IMR-90 (cell line): Measurements from ENCODE around the gene FAM131B. TPM values are rescaled to one million over a fixed set of nuclear protein-coding genes. Genes with fewer than 3 reads are reported as not detected.

Experiments used
- ATAC-seq: fragments of 200-7000 bp; cut with Tn5 transposase; 2 replicates; pipeline ENCODE4 v1.9.1; 2020; ENCODE audit warnings: low read depth, mild to moderate bottlenecking, moderate library complexity
- BruUV-seq: library from RNA; stranded (reverse); fragments of 400-500 nt; replicated peaks from 2 replicates; lab custom pipeline; 2021; lab: Mats Ljungman, UMichigan
- CTCF ChIA-PET: fragments of 300-600 bp; formaldehyde crosslinking; extraction: SDS; loops from one replicate; lab custom pipeline; 2021; ENCODE audit warnings: antibody characterized with exemption; lab: Yijun Ruan, JAX
- POLR2A ChIA-PET: fragments of 300-600 bp; sonication (Branson Sonifier 250); formaldehyde crosslinking; loops from one replicate; lab custom pipeline; 2022; ENCODE audit warnings: antibody characterized with exemption; ENCODE audit not compliant: unreplicated experiment; lab: Charles Lee
- DNase-seq: peaks from one replicate; pipeline ENCODE4 v3.0.0; 2013
- H2AFZ ChIP-seq: replicated peaks from 2 replicates; pipeline ENCODE3; 2013; ENCODE audit warnings: low read length, mild to moderate bottlenecking; ENCODE audit not compliant: poor library complexity
- H2AK5ac ChIP-seq: 2 replicates; pipeline ENCODE4 v1.6.1; 2013; ENCODE audit warnings: low read depth, low read length, inconsistent platforms
- H2AK9ac ChIP-seq: replicated peaks from 2 replicates; pipeline ENCODE3; 2013; ENCODE audit warnings: mild to moderate bottlenecking, low read depth, low read length, moderate library complexity; ENCODE audit not compliant: poor library complexity
- H2BK120ac ChIP-seq: 2 replicates; pipeline ENCODE4 v1.6.1; 2013; ENCODE audit warnings: low read depth, low read length, inconsistent platforms
- H2BK15ac ChIP-seq: 3 replicates; pipeline ENCODE4 v1.6.1; 2013; ENCODE audit warnings: low read depth, low read length, inconsistent platforms
- H2BK20ac ChIP-seq: 2 replicates; pipeline ENCODE4 v1.6.1; 2013; ENCODE audit warnings: low read depth, mild to moderate bottlenecking, inconsistent platforms, low read length, moderate library complexity
- H2BK5ac ChIP-seq: 2 replicates; pipeline ENCODE4 v1.6.1; 2013; ENCODE audit warnings: mild to moderate bottlenecking, low read depth, low read length, inconsistent platforms; ENCODE audit not compliant: poor library complexity, severe bottlenecking
- H3K14ac ChIP-seq: replicated peaks from 2 replicates; pipeline ENCODE4 v1.6.1; 2013; ENCODE audit warnings: low read depth, low read length, inconsistent platforms
- H3K18ac ChIP-seq: 2 replicates; pipeline ENCODE4 v1.6.1; 2013; ENCODE audit warnings: low read depth, low read length, control low read depth
- H3K23ac ChIP-seq: 2 replicates; pipeline ENCODE4 v1.6.1; 2013; ENCODE audit warnings: low read depth, low read length, inconsistent platforms
- H3K27ac ChIP-seq: 2 replicates; pipeline ENCODE4 v1.5.1; 2013; ENCODE audit warnings: mild to moderate bottlenecking, control low read depth, low read length; ENCODE audit not compliant: insufficient read depth
- H3K27me3 ChIP-seq: 2 replicates; pipeline ENCODE4 v1.6.1; 2013; ENCODE audit warnings: low read length; ENCODE audit not compliant: control insufficient read depth, insufficient read depth
- H3K36me3 ChIP-seq: 2 replicates; pipeline ENCODE4 v1.6.1; 2013; ENCODE audit warnings: low read length, mixed read lengths; ENCODE audit not compliant: control insufficient read depth, insufficient read depth
- H3K4ac ChIP-seq: 2 replicates; pipeline ENCODE4 v1.6.1; 2013; ENCODE audit warnings: low read depth, low read length, inconsistent platforms
- H3K4me1 ChIP-seq: 2 replicates; pipeline ENCODE4 v1.6.1; 2013; ENCODE audit warnings: low read length, mixed read lengths; ENCODE audit not compliant: control insufficient read depth, insufficient read depth
- H3K4me2 ChIP-seq: 2 replicates; pipeline ENCODE4 v1.6.1; 2013; ENCODE audit warnings: low read depth, mild to moderate bottlenecking, control low read depth, low read length, moderate library complexity
- H3K4me3 ChIP-seq: 2 replicates; pipeline ENCODE4 v1.5.1; 2013; ENCODE audit warnings: low read depth, mild to moderate bottlenecking, control low read depth, low read length, moderate library complexity; ENCODE audit not compliant: insufficient read depth
- H3K56ac ChIP-seq: 2 replicates; pipeline ENCODE4 v1.6.1; 2013; ENCODE audit warnings: low read length, inconsistent platforms; ENCODE audit not compliant: insufficient read depth; ENCODE audit errors: extremely low read depth
- H3K79me1 ChIP-seq, 2 experiments: 2 replicates each; pipeline ENCODE4 v1.6.1; 2013; ENCODE audit warnings: low read length in 2 of 2, inconsistent platforms in 1 of 2, low read depth in 1 of 2
- H3K9ac ChIP-seq: 2 replicates; pipeline ENCODE4 v1.6.1; 2013; ENCODE audit warnings: low read depth, low read length, control low read depth
- H3K9me1 ChIP-seq: 2 replicates; pipeline ENCODE4 v1.6.1; 2013; ENCODE audit warnings: low read length, inconsistent platforms; ENCODE audit not compliant: insufficient read depth
- H3K9me3 ChIP-seq: 2 replicates; pipeline ENCODE4 v1.6.1; 2013; ENCODE audit warnings: low read length; ENCODE audit not compliant: control insufficient read depth, insufficient read depth
- H4K20me1 ChIP-seq: 2 replicates; pipeline ENCODE4 v1.6.1; 2013; ENCODE audit warnings: low read length, inconsistent platforms; ENCODE audit not compliant: insufficient read depth
- H4K5ac ChIP-seq: 2 replicates; pipeline ENCODE4 v1.6.1; 2013; ENCODE audit warnings: mild to moderate bottlenecking, low read depth, low read length, control low read depth
- H4K8ac ChIP-seq, 2 experiments: 2 replicates each; pipeline ENCODE4 v1.6.1; 2013; ENCODE audit warnings: low read depth in 2 of 2, low read length in 2 of 2, control low read depth in 1 of 2, inconsistent platforms in 1 of 2
- H4K91ac ChIP-seq: 2 replicates; pipeline ENCODE4 v1.6.1; 2013; ENCODE audit warnings: low read depth, low read length, inconsistent platforms; ENCODE audit not compliant: insufficient read depth
- CEBPB ChIP-seq: IDR thresholded peaks from 2 replicates; pipeline ENCODE4 v1.6.1; 2012; ENCODE audit warnings: low read depth, low read length, improper control_type of control experiment
- CHD1 ChIP-seq: IDR thresholded peaks from 2 replicates; pipeline ENCODE4 v1.6.1; 2012; ENCODE audit warnings: low read depth, low read length, improper control_type of control experiment
- RAD21 ChIP-seq: IDR thresholded peaks from 2 replicates; pipeline ENCODE4 v1.6.1; 2012; ENCODE audit warnings: low read length, improper control_type of control experiment
- RFX5 ChIP-seq: IDR thresholded peaks from 2 replicates; pipeline ENCODE4 v1.8.0; 2012; ENCODE audit warnings: low read depth, mild to moderate bottlenecking, low read length, moderate library complexity
- WGBS, 2 experiments: methylation state at CpG; one replicate each; pipeline versions ENCODE4 v1.1.5 to v1.1.7; 2013; ENCODE audit warnings: missing lambda C conversion rate in 2 of 2; ENCODE audit not compliant: insufficient read length in 1 of 2; ENCODE audit errors: extremely low coverage in 2 of 2; 5-methylcytosine and 5-hydroxymethylcytosine counted together
- dilution Hi-C: fragments of 300-500 bp; cut with HindIII; formaldehyde crosslinking; loops from one replicate; pipeline ENCODE4 v1.14.3; 2018; ENCODE audit warnings: low sequenced_read_pairs; ENCODE audit not compliant: unreplicated experiment
- in situ Hi-C: fragments of 300-500 bp; cut with MboI; formaldehyde crosslinking; loops from 3 replicates; pipeline ENCODE4 v1.14.3; 2019; ENCODE audit warnings: low sequenced_read_pairs, inconsistent platforms, mixed read lengths
- intact Hi-C: fragments of 100-400 bp; cut with micrococcal nuclease; formaldehyde crosslinking; loops from 2 replicates; pipeline ENCODE4 v1.10.0; 2022
- polyA plus RNA-seq, 3 experiments: library from polyadenylated mRNA; depleted of rRNA; stranded (reverse); fragments of >200 nt; gene quantifications; 2 replicates each; pipeline ENCODE4 v1.2.3, GENCODE V29; 2012; ENCODE audit warnings: low replicate concordance in 1 of 3
- total RNA-seq: library from RNA; depleted of rRNA; stranded (reverse); fragments of >200 nt; gene quantifications from 2 replicates; pipeline ENCODE4 v1.2.3, GENCODE V29; 2012

Gene FAM131B
- total and polyA plus RNA-seq, 2 of the 4 experiments (the other 2 are of a cell fraction) = 3.4 to 4.3 TPM

DNA sequence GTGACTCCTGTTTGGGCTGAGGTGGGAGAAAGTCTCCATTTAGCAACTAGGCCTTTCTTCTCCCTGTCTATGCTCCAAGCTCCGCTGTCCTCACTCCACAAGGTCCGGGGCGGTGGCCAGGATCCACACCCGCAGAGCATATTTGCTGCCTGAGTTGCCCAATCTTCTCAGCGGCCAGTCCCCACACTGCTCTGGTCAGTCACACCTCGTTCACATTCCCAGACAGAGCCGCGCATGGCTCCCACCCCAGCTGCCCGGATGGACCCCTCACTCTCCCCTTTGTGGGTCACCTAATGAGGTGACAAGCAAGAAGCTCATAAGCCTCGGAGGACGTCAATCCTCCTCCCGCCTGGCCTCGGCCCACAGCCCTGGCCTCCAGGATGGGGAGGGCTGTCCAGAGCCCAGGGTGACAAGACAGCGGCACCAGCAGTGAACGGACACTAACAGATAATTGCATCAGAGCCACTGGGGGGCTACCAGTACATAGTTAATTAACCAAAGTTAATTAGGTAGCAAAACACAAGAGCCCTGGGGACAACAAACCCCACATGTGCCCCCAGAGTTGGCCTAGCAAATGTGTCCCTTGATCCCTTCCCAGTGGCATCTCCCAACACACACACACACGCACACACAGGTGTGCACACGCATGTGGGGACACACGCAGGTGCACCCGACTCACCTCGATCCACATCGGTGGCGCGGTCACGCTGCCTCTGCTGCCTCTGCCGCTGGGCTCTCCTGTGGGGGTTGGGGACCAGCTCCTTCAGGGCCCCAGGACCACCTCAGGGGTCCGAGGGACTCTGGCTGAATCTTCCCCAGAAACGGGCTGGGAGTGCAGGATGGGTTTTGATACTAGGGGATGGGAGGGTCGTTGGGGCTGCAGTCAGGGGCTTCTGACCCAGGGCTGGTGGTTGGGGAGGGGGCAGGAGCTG lies 34.4 kb upstream of the FAM131B start:
- peaks cover 0 to 10% of the 10 kb centered on the region in 2 experiments; a peak in 2 of 4 replicates for H3K79me1 ChIP-seq
- H3K14ac ChIP-seq = no peak overlapping the region
- intact Hi-C loops = no loop called here
- H4K91ac ChIP-seq = no peak overlapping the region; the same call in 1 of the 2 replicates
- H4K5ac ChIP-seq = no peak overlapping the region
- no peak overlapping the region for H2AK5ac ChIP-seq
- H3K23ac ChIP-seq = no peak overlapping the region
- POLR2A ChIA-PET = interaction anchor here (1.5 kb wide), 1 partner anchor 13 kb away, joined by 4 read pairs; no protein-coding TSS in a partner anchor
- DNase-seq = peak; percentile 46
- H3K27me3 ChIP-seq = peaks cover 10% of the 10 kb centered on the region
- peaks cover 15% of the 10 kb centered on the region for H3K9me1 ChIP-seq
- H3K56ac ChIP-seq = no peak overlapping the region
- 0 out of 4 replicates have a peak overlapping the region, but pooled peaks of 1 of the 2 experiments have one; percentile 17 for H4K8ac ChIP-seq
- no peak for TF ChIP-seq RAD21
- TF ChIP-seq CEBPB = peak; percentile 85
- TF ChIP-seq CHD1 = no peak
- TF ChIP-seq RFX5 = no peak
- H2BK5ac ChIP-seq = no peak overlapping the region
- no peak overlapping the region for H3K27ac ChIP-seq
- CTCF ChIA-PET = interaction anchor here (1.0 kb wide), 1 partner anchor 157 kb away, joined by 3 read pairs; no protein-coding TSS in a partner anchor
- H3K4me1 ChIP-seq = peaks cover 16% of the 10 kb centered on the region
- WGBS, 2 experiments = 14% methylated on average over 4 of the region's 28 CpGs; no CpG with 5 or more reads in 1 of the 2 experiments
- no peak overlapping the region for H3K9ac ChIP-seq
- no peaks in the 10 kb centered on the region for H3K9me3 ChIP-seq
- H3K4me2 ChIP-seq = no peak overlapping the region
- peak overlapping the region; percentile 64 for H2AFZ ChIP-seq
- ATAC-seq = peak; percentile 24; the same call in 1 of the 2 replicates
- BruUV-seq = no TSS peak
- dilution Hi-C loops = no loop called here
- H4K20me1 ChIP-seq = peaks cover 23% of the 10 kb centered on the region
- H2AK9ac ChIP-seq = peak overlapping the region; percentile 62
- H3K4me3 ChIP-seq = no peak overlapping the region
- H2BK120ac ChIP-seq = peak overlapping the region; percentile 49; the same call in 1 of the 2 replicates
- in situ Hi-C loops = no loop called here
- peaks cover 10% of the 10 kb centered on the region; the same call in 1 of the 2 replicates for H3K36me3 ChIP-seq
- no peak overlapping the region for H3K18ac ChIP-seq
- H3K4ac ChIP-seq = peak overlapping the region; percentile 70
- no peak overlapping the region for H2BK15ac ChIP-seq
- H2BK20ac ChIP-seq = no peak overlapping the region
